Trophoblast cell (in vitro differentiated cells and primary cell): ENCODE data around the gene IRS1. TPM values are rescaled to one million over a fixed set of nuclear protein-coding genes. Genes with fewer than 3 reads are reported as not detected.

Experiments
- DNase-seq, 2 donors: peaks; one replicate each; pipeline ENCODE4 v3.0.0-alpha.2; 2016
- H2AFZ ChIP-seq: 2 replicates; pipeline ENCODE4 v1.6.1; 2013; ENCODE audit warnings: low read length, moderate library complexity, mild to moderate bottlenecking; ENCODE audit not compliant: insufficient read depth, poor library complexity
- H2AK5ac ChIP-seq: 2 replicates; pipeline ENCODE4 v1.6.1; 2013; ENCODE audit warnings: mild to moderate bottlenecking, low read length
- H2BK120ac ChIP-seq: 2 replicates; pipeline ENCODE4 v1.6.1; 2013; ENCODE audit warnings: low read length, mild to moderate bottlenecking, moderate library complexity; ENCODE audit not compliant: insufficient read depth, poor library complexity
- H2BK12ac ChIP-seq: 2 replicates; pipeline ENCODE4 v1.6.1; 2013; ENCODE audit warnings: mild to moderate bottlenecking, low read length, moderate library complexity
- H2BK5ac ChIP-seq: 2 replicates; pipeline ENCODE4 v1.6.1; 2013; ENCODE audit warnings: low read length, low read depth, moderate library complexity, mild to moderate bottlenecking; ENCODE audit not compliant: poor library complexity
- H3K14ac ChIP-seq: 2 replicates; pipeline ENCODE4 v1.6.1; 2013; ENCODE audit warnings: mild to moderate bottlenecking, low read length
- H3K18ac ChIP-seq: 2 replicates; pipeline ENCODE4 v1.6.1; 2013; ENCODE audit warnings: mild to moderate bottlenecking, low read length
- H3K23ac ChIP-seq: 2 replicates; pipeline ENCODE4 v1.6.1; 2013; ENCODE audit warnings: low read length
- H3K27ac ChIP-seq: 2 replicates; pipeline ENCODE4 v1.5.1; 2013; ENCODE audit warnings: low read depth, mild to moderate bottlenecking, inconsistent platforms, low read length, moderate library complexity
- H3K27me3 ChIP-seq: 2 replicates; pipeline ENCODE4 v1.6.1; 2013; ENCODE audit warnings: inconsistent platforms, mild to moderate bottlenecking, low read length, moderate library complexity; ENCODE audit not compliant: insufficient read depth
- H3K36me3 ChIP-seq, 2 experiments: 1 replicate in 1 of 2; 2 replicates in 1 of 2; pipeline ENCODE4 v1.6.1; 2013; ENCODE audit warnings: low read length in 2 of 2, mild to moderate bottlenecking in 2 of 2, moderate library complexity in 1 of 2; ENCODE audit not compliant: insufficient read depth in 2 of 2, control insufficient read depth in 1 of 2
- H3K4ac ChIP-seq: 2 replicates; pipeline ENCODE4 v1.6.1; 2013; ENCODE audit warnings: low read depth, mild to moderate bottlenecking, low read length, moderate library complexity
- H3K4me1 ChIP-seq, 2 experiments: 1 replicate in 1 of 2; 2 replicates in 1 of 2; pipeline ENCODE4 v1.6.1; 2013; ENCODE audit warnings: low read length in 2 of 2, mild to moderate bottlenecking in 2 of 2, moderate library complexity in 1 of 2; ENCODE audit not compliant: insufficient read depth in 2 of 2, control insufficient read depth in 1 of 2
- H3K4me2 ChIP-seq: 2 replicates; pipeline ENCODE4 v1.6.1; 2013; ENCODE audit warnings: inconsistent platforms, mild to moderate bottlenecking, low read length, moderate library complexity
- H3K4me3 ChIP-seq: 2 replicates; pipeline ENCODE4 v1.5.1; 2013; ENCODE audit warnings: mild to moderate bottlenecking, low read depth, low read length, inconsistent platforms
- H3K79me1 ChIP-seq: one replicate; pipeline ENCODE4 v1.6.1; 2013; ENCODE audit warnings: low read length
- H3K79me2 ChIP-seq: 2 replicates; pipeline ENCODE4 v1.6.1; 2013; ENCODE audit warnings: low read length, mild to moderate bottlenecking; ENCODE audit not compliant: control insufficient read depth, insufficient read depth, poor library complexity
- H3K9ac ChIP-seq: 2 replicates; pipeline ENCODE4 v1.6.1; 2013; ENCODE audit warnings: mild to moderate bottlenecking, low read length
- H3K9me3 ChIP-seq: 2 replicates; pipeline ENCODE4 v1.6.1; 2013; ENCODE audit warnings: low read depth, mild to moderate bottlenecking, control low read depth, inconsistent platforms, low read length; ENCODE audit not compliant: insufficient read depth
- H4K12ac ChIP-seq: 2 replicates; pipeline ENCODE4 v1.6.1; 2013; ENCODE audit warnings: low read depth, mild to moderate bottlenecking, low read length, moderate library complexity
- H4K8ac ChIP-seq: 2 replicates; pipeline ENCODE4 v1.6.1; 2013; ENCODE audit warnings: low read depth, mild to moderate bottlenecking, low read length, moderate library complexity
- H4K91ac ChIP-seq: one replicate; pipeline ENCODE4 v1.6.1; 2013; ENCODE audit warnings: low read depth, mild to moderate bottlenecking, low read length, moderate library complexity
- WGBS: extraction: QIAGEN DNeasy Blood & Tissue Kit; methylation state at CpG from one replicate; pipeline ENCODE4 v1.1.7; 2013; ENCODE audit warnings: missing lambda C conversion rate; ENCODE audit not compliant: insufficient read length, insufficient coverage; ENCODE audit errors: extremely low coverage; 5-methylcytosine and 5-hydroxymethylcytosine counted together
- polyA plus RNA-seq: library from polyadenylated mRNA; stranded (reverse); fragments of 200-250 nt; gene quantifications from 2 replicates; pipeline ENCODE4 v1.2.3, GENCODE V29; 2013

The IRS1 gene, protein sequence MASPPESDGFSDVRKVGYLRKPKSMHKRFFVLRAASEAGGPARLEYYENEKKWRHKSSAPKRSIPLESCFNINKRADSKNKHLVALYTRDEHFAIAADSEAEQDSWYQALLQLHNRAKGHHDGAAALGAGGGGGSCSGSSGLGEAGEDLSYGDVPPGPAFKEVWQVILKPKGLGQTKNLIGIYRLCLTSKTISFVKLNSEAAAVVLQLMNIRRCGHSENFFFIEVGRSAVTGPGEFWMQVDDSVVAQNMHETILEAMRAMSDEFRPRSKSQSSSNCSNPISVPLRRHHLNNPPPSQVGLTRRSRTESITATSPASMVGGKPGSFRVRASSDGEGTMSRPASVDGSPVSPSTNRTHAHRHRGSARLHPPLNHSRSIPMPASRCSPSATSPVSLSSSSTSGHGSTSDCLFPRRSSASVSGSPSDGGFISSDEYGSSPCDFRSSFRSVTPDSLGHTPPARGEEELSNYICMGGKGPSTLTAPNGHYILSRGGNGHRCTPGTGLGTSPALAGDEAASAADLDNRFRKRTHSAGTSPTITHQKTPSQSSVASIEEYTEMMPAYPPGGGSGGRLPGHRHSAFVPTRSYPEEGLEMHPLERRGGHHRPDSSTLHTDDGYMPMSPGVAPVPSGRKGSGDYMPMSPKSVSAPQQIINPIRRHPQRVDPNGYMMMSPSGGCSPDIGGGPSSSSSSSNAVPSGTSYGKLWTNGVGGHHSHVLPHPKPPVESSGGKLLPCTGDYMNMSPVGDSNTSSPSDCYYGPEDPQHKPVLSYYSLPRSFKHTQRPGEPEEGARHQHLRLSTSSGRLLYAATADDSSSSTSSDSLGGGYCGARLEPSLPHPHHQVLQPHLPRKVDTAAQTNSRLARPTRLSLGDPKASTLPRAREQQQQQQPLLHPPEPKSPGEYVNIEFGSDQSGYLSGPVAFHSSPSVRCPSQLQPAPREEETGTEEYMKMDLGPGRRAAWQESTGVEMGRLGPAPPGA (N-terminal part only)
- polyA plus RNA-seq: 22.0 and 23.0 TPM in 2 replicates

DNA sequence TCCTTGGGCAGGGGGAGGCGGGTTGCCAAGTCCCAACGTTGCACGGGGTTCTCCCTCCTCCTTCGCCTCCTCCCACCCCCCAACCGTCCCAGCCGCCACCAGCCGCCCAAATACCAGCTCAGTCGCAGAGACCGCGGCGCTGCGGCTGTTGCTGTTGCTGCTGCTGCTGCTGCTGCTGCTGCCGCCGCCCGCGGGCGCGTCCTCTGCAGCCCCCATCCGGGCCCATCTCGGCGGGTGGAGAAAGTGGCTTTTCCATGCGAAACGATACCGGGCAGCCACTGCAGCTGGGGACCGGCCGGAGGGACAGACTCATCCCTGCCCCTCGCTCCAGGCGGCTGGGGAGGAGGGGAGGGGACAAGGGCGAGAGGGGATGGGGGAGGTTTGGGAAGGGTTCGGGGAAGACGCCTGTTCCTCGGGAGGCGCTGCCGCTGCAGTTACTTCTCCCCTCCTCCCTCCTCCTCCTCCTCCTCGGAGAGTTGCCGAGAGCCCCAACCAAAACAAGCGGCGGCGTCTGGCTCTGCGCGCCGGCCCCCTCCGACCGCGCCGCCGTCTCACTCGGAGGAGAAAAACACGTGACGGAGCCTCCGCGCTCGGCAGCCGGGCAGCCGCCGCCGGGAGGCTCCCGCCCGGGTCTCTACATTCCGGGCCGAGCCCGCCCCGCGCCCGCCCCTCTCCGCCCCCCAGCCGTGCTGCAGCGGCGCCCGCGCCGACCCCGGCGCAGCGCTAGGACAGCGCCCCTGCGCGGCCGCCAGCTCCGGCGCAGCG is at the start of gene IRS1:
Gene IRS1 (minus strand): TSS at position 610 of the 765 bp plus-strand sequence. CDS start 1,082 bp downstream, outside the sequence.
- H4K12ac ChIP-seq: peak within 1 kb of the TSS; percentile 59

DNA sequence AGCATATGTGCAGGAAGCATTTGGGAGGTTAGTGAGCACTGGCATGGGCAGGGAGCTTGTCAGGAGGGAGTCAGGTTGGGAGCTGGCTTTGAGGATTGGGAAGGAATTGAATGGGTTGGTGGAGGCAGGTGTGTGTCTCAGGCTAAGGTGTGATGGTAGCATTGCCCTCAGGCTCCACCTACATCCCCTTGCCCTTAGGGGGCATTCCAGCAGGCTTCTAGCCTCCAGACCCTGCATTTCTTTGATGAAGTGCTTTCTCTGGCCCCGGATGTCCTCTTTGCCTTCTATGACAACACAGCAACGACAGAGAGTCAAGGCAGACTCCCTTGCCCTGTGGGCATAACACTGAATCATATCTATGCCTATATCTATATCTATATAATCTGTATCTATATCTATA is 49.7 kb upstream of the IRS1 start:
- Histone ChIP-seq H3K18ac (peak overlapping the region; percentile 0), H4K8ac (no peak overlapping the region), H2AK5ac (no peak overlapping the region), H3K79me2 (no peaks in the 10 kb centered on the region), H4K91ac (no peak overlapping the region), H3K4ac (no peak overlapping the region), H3K9me3 (no peaks in the 10 kb centered on the region), H3K23ac (no peak overlapping the region), H3K27me3 (no peaks in the 10 kb centered on the region), H3K4me1 (peaks cover 4 to 5% of the 10 kb centered on the region in 2 experiments), H2BK120ac (no peak overlapping the region), H3K79me1 (no peaks in the 10 kb centered on the region), H3K4me2 (no peak overlapping the region), H3K36me3 (no peaks in the 10 kb centered on the region), H2AFZ (no peak overlapping the region), H2BK12ac (no peak overlapping the region), H3K27ac (no peak overlapping the region), H3K4me3 (no peak overlapping the region), H2BK5ac (no peak overlapping the region), H3K9ac (no peak overlapping the region), H3K14ac (no peak overlapping the region), H4K12ac (no peak overlapping the region)
- WGBS: no CpG with 5 or more reads among the region's 2 CpGs
- DNase-seq: peak; percentile 35 to 71

More for the DNA sequence above, at the start of gene IRS1:
- Histone ChIP-seq H3K27me3 (no peaks in the 10 kb centered on the region), H3K4me2 (peak within 1 kb of the TSS; percentile 88), H3K4me1 (peaks cover 36 to 41% of the 10 kb centered on the region in 2 experiments), H3K79me2 (peaks cover 40% of the 10 kb centered on the region), H3K27ac (peak within 1 kb of the TSS; percentile 86), H2AFZ (peak within 1 kb of the TSS; percentile 98), H4K91ac (peak within 1 kb of the TSS; percentile 47), H3K36me3 (peaks cover 29% of the 10 kb centered on the region in 2 experiments), H3K4me3 (peak within 1 kb of the TSS; percentile 94), H2BK5ac (peak within 1 kb of the TSS; percentile 68), H3K9ac (peak within 1 kb of the TSS; percentile 84), H3K23ac (no peak within 1 kb of the TSS), H3K18ac (peak within 1 kb of the TSS; percentile 74), H2AK5ac (peak within 1 kb of the TSS; percentile 22), H2BK120ac (peak within 1 kb of the TSS; percentile 64), H2BK12ac (peak within 1 kb of the TSS; percentile 72), H3K79me1 (peaks cover 20% of the 10 kb centered on the region), H4K8ac (peak within 1 kb of the TSS; percentile 77), H3K4ac (peak within 1 kb of the TSS; percentile 67), H3K9me3 (peaks cover 4% of the 10 kb centered on the region), H3K14ac (peak within 1 kb of the TSS; percentile 59)
- no CpG with 5 or more reads among the region's 82 CpGs for WGBS
- peak; percentile 44 to 53 for DNase-seq

DNA sequence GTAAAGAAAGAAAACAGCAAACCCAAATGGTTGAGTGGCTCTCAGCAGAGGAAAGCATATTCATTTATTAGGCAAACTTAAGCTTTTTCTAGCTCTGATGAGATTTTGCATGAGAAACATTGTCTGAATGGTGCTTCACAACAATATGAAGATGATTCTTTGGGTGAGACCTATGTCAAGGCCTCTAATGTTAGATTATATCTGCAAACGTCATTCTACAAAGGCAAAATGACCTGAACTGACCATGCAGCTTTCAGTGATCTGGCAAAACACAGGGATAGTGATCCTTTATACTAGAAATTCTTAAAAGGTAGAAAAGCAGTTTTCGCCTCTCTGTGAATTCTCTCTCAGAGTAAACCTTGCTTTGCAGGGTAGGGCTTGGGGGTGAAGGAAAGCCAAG is 47.9 kb upstream of the IRS1 start:
- no peak overlapping the region for H3K27ac ChIP-seq
- H4K91ac ChIP-seq: no peak overlapping the region
- no peak overlapping the region for H3K4me2 ChIP-seq
- H3K4ac ChIP-seq: no peak overlapping the region
- no peak overlapping the region for H3K9ac ChIP-seq
- no peaks in the 10 kb centered on the region for H3K27me3 ChIP-seq
- H3K79me1 ChIP-seq: no peaks in the 10 kb centered on the region
- no peak overlapping the region for H2BK12ac ChIP-seq
- no peak overlapping the region for H2BK120ac ChIP-seq
- no peak overlapping the region for H3K23ac ChIP-seq
- no peak overlapping the region for H2BK5ac ChIP-seq
- no peak overlapping the region for H2AFZ ChIP-seq
- H2AK5ac ChIP-seq: no peak overlapping the region
- no peak overlapping the region for H4K12ac ChIP-seq
- H3K4me1 ChIP-seq: peaks cover 4 to 5% of the 10 kb centered on the region in 2 experiments
- H4K8ac ChIP-seq: no peak overlapping the region
- H3K14ac ChIP-seq: no peak overlapping the region
- H3K79me2 ChIP-seq: no peaks in the 10 kb centered on the region
- no peak overlapping the region for H3K18ac ChIP-seq
- no peaks in the 10 kb centered on the region for H3K36me3 ChIP-seq
- no peak for DNase-seq
- H3K4me3 ChIP-seq: no peak overlapping the region
- no peaks in the 10 kb centered on the region for H3K9me3 ChIP-seq
- WGBS: no CpG with 5 or more reads among the region's 2 CpGs

DNA sequence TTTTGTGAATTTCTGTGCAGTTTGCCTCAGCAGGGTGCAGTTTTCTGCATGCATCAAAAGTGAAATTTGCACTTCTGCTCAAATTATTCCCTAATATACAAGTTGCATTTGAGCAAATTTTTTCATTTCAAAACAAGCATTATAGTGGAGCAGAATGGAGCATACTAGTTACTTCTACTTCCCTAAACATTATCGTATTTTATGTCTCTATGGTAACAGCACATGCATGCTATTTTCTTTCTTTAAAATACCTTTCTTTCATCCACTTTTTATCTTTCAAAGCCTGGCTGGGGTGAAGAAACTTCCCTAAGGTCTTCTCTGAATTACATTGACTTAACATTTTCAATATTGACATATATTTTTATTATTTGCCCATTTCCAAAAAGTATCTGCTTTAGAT is 47.5 kb upstream of the IRS1 start:
- no peaks in the 10 kb centered on the region for H3K79me1 ChIP-seq
- H3K27me3 ChIP-seq: no peaks in the 10 kb centered on the region
- no peak overlapping the region for H2AFZ ChIP-seq
- H4K12ac ChIP-seq: no peak overlapping the region
- no peak overlapping the region for H3K14ac ChIP-seq
- H3K4me3 ChIP-seq: no peak overlapping the region
- WGBS: no CpG with 5 or more reads among the region's 1 CpG
- no peaks in the 10 kb centered on the region for H3K79me2 ChIP-seq
- H2BK5ac ChIP-seq: no peak overlapping the region
- H3K18ac ChIP-seq: no peak overlapping the region
- no peak overlapping the region for H2BK12ac ChIP-seq
- no peaks in the 10 kb centered on the region for H3K9me3 ChIP-seq
- no peak overlapping the region for H3K27ac ChIP-seq
- H2BK120ac ChIP-seq: no peak overlapping the region
- H3K4ac ChIP-seq: no peak overlapping the region
- no peak overlapping the region for H4K91ac ChIP-seq
- no peaks in the 10 kb centered on the region for H3K36me3 ChIP-seq
- H2AK5ac ChIP-seq: no peak overlapping the region
- H3K4me2 ChIP-seq: no peak overlapping the region
- no peak overlapping the region for H3K23ac ChIP-seq
- no peak overlapping the region for H4K8ac ChIP-seq
- no peak for DNase-seq
- no peak overlapping the region for H3K9ac ChIP-seq
- H3K4me1 ChIP-seq: peaks cover 4 to 5% of the 10 kb centered on the region in 2 experiments
